Gastroesophageal sphincter (tissue), 4 donors: ENCODE data around the gene NSD2. TPM values are rescaled to one million over a fixed set of nuclear protein-coding genes. Genes with fewer than 3 reads are reported as not detected.

Experiments
- ATAC-seq: fragments of 150-250 bp; one replicate; pipeline ENCODE4 v1.9.1; 2016; ENCODE audit warnings: mild to moderate bottlenecking, moderate library complexity
- H3K27ac ChIP-seq, 4 donors: fragments of 200-600 bp; sonication (generic) in 3 of 4; 1 replicate in 3 of 4; 2 replicates in 1 of 4; pipeline ENCODE4 v1.5.1; 2016 to 2019
- H3K27me3 ChIP-seq: fragments of 200-600 bp; sonication (generic); one replicate; pipeline ENCODE4 v1.5.1; 2019
- H3K36me3 ChIP-seq, 2 donors: fragments of 200-600 bp; sonication (generic); one replicate each; pipeline ENCODE4 v1.5.1; 2019; ENCODE audit warnings: control low read depth in 1 of 2
- H3K4me1 ChIP-seq, 3 donors: fragments of 200-600 bp; sonication (generic); 1 replicate in 2 of 3; 2 replicates in 1 of 3; pipeline ENCODE4 v1.5.1; 2016 to 2019; ENCODE audit warnings: control low read depth in 2 of 3
- H3K4me3 ChIP-seq, 2 donors: fragments of 200-600 bp; sonication (generic); one replicate each; pipeline ENCODE4 v1.5.1; 2019; ENCODE audit warnings: mild to moderate bottlenecking in 1 of 2, moderate library complexity in 1 of 2
- H3K9me3 ChIP-seq, 3 donors: fragments of 200-600 bp; sonication (generic); one replicate each; pipeline ENCODE4 v1.5.1; 2017 to 2019; ENCODE audit warnings: control low read depth in 2 of 3
- CTCF ChIP-seq, 4 experiments: fragments of 200-600 bp in 2 of 4; fragments of 450-650 bp in 2 of 4; sonication (generic) in 1 of 4; IDR thresholded peaks; one replicate each; pipeline ENCODE4 v1.5.1; 2017 to 2019; ENCODE audit warnings: antibody characterized with exemption in 4 of 4, mild to moderate bottlenecking in 2 of 4, moderate library complexity in 2 of 4
- EP300 ChIP-seq: sonication (generic); formaldehyde crosslinking; IDR thresholded peaks from one replicate; pipeline ENCODE4 v1.6.1; 2017; ENCODE audit warnings: antibody characterized with exemption, mild to moderate bottlenecking
- POLR2A ChIP-seq, 2 donors: fragments of 450-650 bp; IDR thresholded peaks; one replicate each; pipeline ENCODE4 v1.6.1; 2017; ENCODE audit warnings: antibody characterized with exemption in 2 of 2, mild to moderate bottlenecking in 2 of 2, moderate library complexity in 1 of 2
- POLR2AphosphoS5 ChIP-seq: sonication (generic); formaldehyde crosslinking; IDR thresholded peaks from one replicate; pipeline ENCODE4 v1.6.1; 2017; ENCODE audit warnings: antibody characterized with exemption
- WGBS, 2 donors: methylation state at CpG; one replicate each; pipeline ENCODE4 v1.1.5; 2018; ENCODE audit warnings: low coverage in 1 of 2; 5-methylcytosine and 5-hydroxymethylcytosine counted together
- total RNA-seq, 4 donors: library from RNA; depleted of rRNA; stranded (reverse); fragments of >200 nt; gene quantifications; one replicate each; pipeline ENCODE4 v1.1.0, GENCODE V29; 2016

NSD2 gene
- total RNA-seq, 4 donors from 2014 or later: 37.8 to 47.3 (median 39.4) TPM

- no peak for TF ChIP-seq POLR2AphosphoS5
- no peak for TF ChIP-seq EP300
- TF ChIP-seq CTCF (IDR thresholded peaks at IDR 0.05): no peak
- TF ChIP-seq POLR2A (IDR thresholded peaks at IDR 0.05): no peak
- Histone ChIP-seq H3K4me1 (peaks cover 0 to 8% (median 0%) of the 10 kb centered on the region in 3 donors), H3K4me3 (no peak overlapping the region), H3K9me3 (no peaks in the 10 kb centered on the region), H3K36me3 (peaks cover 0 to 81% of the 10 kb centered on the region in 2 donors), H3K27ac (no peak overlapping the region), H3K27me3 (no peaks in the 10 kb centered on the region)
- no peak for ATAC-seq
- WGBS, 2 donors: 100% methylated on average over 2 of the region's 7 CpGs; no CpG with 5 or more reads in 1 of the 2 donors
Measured at GRCh38 chr4:1940566-1940965, 69.4 kb downstream of the NSD2 start.

DNA sequence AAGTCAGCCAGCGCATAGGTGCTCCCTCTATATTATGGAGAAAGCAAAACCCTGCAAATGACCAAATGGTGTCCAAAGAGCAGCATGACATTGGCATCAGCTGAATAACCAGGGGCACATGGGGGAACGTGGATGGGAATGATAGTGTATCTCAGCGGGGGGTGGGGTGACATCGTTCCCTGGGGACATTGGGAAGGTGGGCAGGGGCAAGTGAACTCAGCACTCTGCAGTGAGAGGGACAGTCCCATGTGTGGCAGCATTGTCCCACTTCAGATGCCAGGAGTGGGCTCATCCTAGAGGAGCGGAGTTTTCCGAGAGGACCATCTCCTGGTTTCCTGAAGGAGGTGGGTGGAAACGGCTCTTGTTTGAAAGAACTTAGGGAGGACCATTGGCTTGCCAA is 72.7 kb downstream of the NSD2 start:
- Histone ChIP-seq H3K27ac (no peak overlapping the region), H3K36me3 (peaks cover 0 to 68% of the 10 kb centered on the region in 2 donors), H3K27me3 (no peaks in the 10 kb centered on the region), H3K4me3 (no peak overlapping the region), H3K9me3 (no peaks in the 10 kb centered on the region), H3K4me1 (peaks cover 0 to 8% (median 0%) of the 10 kb centered on the region in 3 donors)
- 87 to 96% methylated on average over 4 to 7 of the region's 7 CpGs for WGBS, 2 donors
- TF ChIP-seq POLR2AphosphoS5: no peak
- ATAC-seq: no peak

DNA sequence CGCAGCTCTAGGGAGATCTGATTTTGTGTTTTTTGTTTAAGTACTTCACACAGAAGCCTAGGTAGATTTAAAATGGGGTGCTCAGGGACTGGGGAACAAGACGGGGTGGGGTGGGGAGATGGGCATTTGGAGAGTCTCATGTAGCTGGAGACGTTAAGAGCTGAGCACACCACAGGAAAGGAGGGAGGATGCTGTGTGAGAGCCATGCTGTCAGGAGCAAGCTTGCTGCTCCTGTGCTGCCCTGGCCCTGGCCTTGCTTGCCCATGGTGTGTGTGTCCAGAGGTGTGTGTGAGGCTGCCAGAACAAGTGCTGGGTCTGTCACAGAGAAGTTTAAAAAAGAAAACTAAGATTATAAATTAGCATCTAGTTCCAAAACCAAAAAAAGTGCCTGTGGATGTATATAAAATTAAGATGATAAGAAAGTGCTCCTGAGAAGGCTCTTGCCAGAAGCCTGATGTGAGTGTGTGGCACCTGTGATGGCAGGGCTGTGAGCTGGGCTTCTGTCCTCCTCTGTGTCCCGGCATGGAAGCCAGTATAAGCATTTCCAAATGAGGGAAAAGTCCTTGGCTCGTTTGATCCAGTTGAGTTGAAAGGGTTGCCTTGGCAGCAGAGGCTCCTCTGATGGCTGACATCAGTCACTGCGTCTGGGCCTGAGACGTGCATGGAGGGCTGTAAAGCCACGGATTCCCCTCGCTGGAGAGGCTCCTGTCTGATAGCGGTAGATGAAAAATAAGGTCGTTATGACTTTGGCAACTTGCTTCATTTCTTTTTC is 74.1 kb downstream of the NSD2 start:
- WGBS, 2 donors: 57 to 73% methylated on average over 6 to 9 of the region's 11 CpGs
- Histone ChIP-seq H3K4me3 (no peak overlapping the region), H3K36me3 (peaks cover 0 to 58% of the 10 kb centered on the region in 2 donors), H3K27ac (no peak overlapping the region), H3K9me3 (no peaks in the 10 kb centered on the region), H3K27me3 (no peaks in the 10 kb centered on the region), H3K4me1 (peaks cover 0 to 8% (median 0%) of the 10 kb centered on the region in 3 donors)
- no peak for ATAC-seq
- TF ChIP-seq POLR2AphosphoS5 (no peak), EP300 (no peak), CTCF (IDR thresholded peaks at IDR 0.05) (no peak), POLR2A (IDR thresholded peaks at IDR 0.05) (no peak)

DNA sequence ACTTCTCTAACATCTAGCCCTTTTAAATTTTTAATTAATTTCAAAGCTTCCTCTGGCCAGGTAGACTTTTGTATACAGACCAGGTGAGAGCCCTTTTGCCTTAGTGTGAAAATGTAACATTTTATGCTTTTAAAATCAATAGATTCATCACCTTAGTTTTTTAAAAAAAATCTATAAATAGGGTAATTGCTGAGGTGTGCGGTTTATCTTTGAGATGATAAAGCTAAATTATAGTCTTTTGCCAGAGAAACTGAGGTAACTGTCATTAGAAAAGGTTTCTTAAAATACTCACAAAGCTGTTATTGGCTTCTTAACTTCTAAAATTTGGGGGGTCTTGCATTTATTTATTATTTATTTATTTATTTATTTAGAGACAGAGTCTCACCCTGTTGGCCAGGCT is 74.7 kb downstream of the NSD2 start:
- Histone ChIP-seq H3K36me3 (peaks cover 0 to 54% of the 10 kb centered on the region in 2 donors), H3K27ac (no peak overlapping the region), H3K9me3 (no peaks in the 10 kb centered on the region), H3K4me1 (peaks cover 0 to 8% (median 0%) of the 10 kb centered on the region in 3 donors), H3K4me3 (no peak overlapping the region), H3K27me3 (no peaks in the 10 kb centered on the region)
- no peak for ATAC-seq
- no peak for TF ChIP-seq POLR2A (IDR thresholded peaks at IDR 0.05)
- no peak for TF ChIP-seq CTCF (IDR thresholded peaks at IDR 0.05)
- TF ChIP-seq POLR2AphosphoS5: no peak
- TF ChIP-seq EP300: no peak
- 95 to 100% methylated on average over 1 of the region's 1 CpG for WGBS, 2 donors

DNA sequence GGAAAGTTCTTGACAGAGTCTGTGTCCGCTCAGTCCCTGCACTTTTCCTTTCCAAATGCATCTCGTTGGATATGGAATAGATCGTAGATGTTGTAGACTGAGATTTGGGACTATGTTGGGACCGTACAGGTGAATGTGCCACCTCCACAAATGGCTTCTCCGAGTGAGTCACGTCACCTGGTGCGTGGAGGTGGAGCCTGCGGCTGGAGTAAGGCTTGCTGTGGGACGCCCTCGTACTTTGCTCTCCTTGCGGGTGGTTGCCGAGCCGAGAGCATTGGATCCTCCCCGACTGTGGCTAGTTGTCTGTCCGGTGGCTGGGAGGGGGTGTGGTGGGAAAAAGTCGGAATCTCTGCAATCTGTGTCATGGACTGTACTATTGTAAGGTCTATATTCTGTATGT is 77.0 kb downstream of the NSD2 start:
- no peak for ATAC-seq
- Histone ChIP-seq H3K4me1 (peaks cover 0 to 8% (median 0%) of the 10 kb centered on the region in 3 donors), H3K27ac (no peak overlapping the region), H3K27me3 (no peaks in the 10 kb centered on the region), H3K4me3 (no peak overlapping the region), H3K36me3 (peaks cover 0 to 54% of the 10 kb centered on the region in 2 donors), H3K9me3 (no peaks in the 10 kb centered on the region)
- WGBS, 2 donors: 84 to 86% methylated on average over 2 to 11 of the region's 16 CpGs
- no peak for TF ChIP-seq POLR2A (IDR thresholded peaks at IDR 0.05)
- no peak for TF ChIP-seq CTCF (IDR thresholded peaks at IDR 0.05)
- no peak for TF ChIP-seq EP300
- no peak for TF ChIP-seq POLR2AphosphoS5
